ENCODE measurements around the gene USP35. TPM values are rescaled to one million over a fixed set of nuclear protein-coding genes. Genes with fewer than 3 reads are reported as not detected.

Gene USP35
- total RNA-seq, 1 experiment from 2014 or later, result 11.8 TPM

GRCh38 chr11:78192223-78192719, 3.6 kb downstream of the USP35 start:
- POLR2A ChIA-PET, result no interaction called here
- Histone ChIP-seq H3K4me1 (ENCODE audit: control insufficient read depth, insufficient read depth, low read length) (peaks cover 12% of the 10 kb centered on the region), H3K9me3 (ENCODE audit: control insufficient read depth, insufficient read depth, low read depth, low read length) (no peaks in the 10 kb centered on the region), H3K27me3 (ENCODE audit: control insufficient read depth, insufficient read depth, low read length) (no peaks in the 10 kb centered on the region), H3K27ac (ENCODE audit: low read length) (no peak overlapping the region), H3K36me3 (ENCODE audit: control insufficient read depth, insufficient read depth, low read length) (no peaks in the 10 kb centered on the region), H3K4me3 (ENCODE audit: low read depth in 2 of 2, low read length in 2 of 2) (no peak overlapping the region)
- intact Hi-C loops (cut with micrococcal nuclease; ENCODE audit: unreplicated experiment), result no loop called here
- ATAC-seq, result no peak
- no peak for TF ChIP-seq POLR2AphosphoS5 (IDR thresholded peaks at IDR 0.05; ENCODE audit: low read depth, low read length)
- no peak for TF ChIP-seq REST (IDR thresholded peaks at IDR 0.05; ENCODE audit: insufficient read depth in 1 of 2, low read depth in 2 of 2, low read length in 1 of 2)
- TF ChIP-seq SIN3A (IDR thresholded peaks at IDR 0.05; ENCODE audit: borderline replicate concordance, insufficient read depth, low read depth, low read length), result no peak
- no peak for TF ChIP-seq TCF7L2 (IDR thresholded peaks at IDR 0.05; ENCODE audit: low read depth, low read length)
- TF ChIP-seq, protein P1, sequence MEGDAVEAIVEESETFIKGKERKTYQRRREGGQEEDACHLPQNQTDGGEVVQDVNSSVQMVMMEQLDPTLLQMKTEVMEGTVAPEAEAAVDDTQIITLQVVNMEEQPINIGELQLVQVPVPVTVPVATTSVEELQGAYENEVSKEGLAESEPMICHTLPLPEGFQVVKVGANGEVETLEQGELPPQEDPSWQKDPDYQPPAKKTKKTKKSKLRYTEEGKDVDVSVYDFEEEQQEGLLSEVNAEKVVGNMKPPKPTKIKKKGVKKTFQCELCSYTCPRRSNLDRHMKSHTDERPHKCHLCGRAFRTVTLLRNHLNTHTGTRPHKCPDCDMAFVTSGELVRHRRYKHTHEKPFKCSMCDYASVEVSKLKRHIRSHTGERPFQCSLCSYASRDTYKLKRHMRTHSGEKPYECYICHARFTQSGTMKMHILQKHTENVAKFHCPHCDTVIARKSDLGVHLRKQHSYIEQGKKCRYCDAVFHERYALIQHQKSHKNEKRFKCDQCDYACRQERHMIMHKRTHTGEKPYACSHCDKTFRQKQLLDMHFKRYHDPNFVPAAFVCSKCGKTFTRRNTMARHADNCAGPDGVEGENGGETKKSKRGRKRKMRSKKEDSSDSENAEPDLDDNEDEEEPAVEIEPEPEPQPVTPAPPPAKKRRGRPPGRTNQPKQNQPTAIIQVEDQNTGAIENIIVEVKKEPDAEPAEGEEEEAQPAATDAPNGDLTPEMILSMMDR (IDR thresholded peaks at IDR 0.05), result no peak
- DNase-seq (ENCODE audit: low read depth, low spot score), result no peak
- CTCF ChIA-PET, result no interaction called here
- no TSS peak for BruUV-seq (replicated peaks)
- in situ Hi-C loops (cut with HindIII; ENCODE audit: low pct_unique_long_range_greater_than_20kb, low sequenced_read_pairs), result no loop called here

DNA sequence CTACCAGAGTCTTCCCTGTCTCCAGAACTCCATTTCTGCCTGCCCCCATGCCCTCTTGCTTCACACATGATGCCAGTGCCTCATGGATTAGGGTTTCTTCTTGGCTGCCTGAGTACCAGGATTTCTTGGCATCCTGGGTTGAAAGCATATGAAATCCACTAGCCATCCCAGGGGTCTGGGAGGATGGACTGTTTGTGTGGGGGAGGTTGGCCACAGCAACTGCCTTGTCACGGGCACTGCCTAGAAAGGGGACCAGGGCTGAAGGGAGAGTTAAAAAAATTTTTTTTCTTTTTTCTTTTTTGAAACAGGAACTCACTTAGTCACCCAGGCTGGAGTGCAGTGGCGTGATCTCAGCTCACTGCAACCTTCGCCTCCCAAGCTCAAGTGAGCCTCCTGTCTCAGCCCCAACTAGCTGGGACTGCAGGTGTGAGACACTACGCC, 4.2 kb downstream of the USP35 start:
- Histone ChIP-seq H3K27ac (ENCODE audit: low read length) (no peak overlapping the region), H3K4me3 (ENCODE audit: low read depth in 2 of 2, low read length in 2 of 2) (no peak overlapping the region), H3K9me3 (ENCODE audit: control insufficient read depth, insufficient read depth, low read depth, low read length) (no peaks in the 10 kb centered on the region), H3K36me3 (ENCODE audit: control insufficient read depth, insufficient read depth, low read length) (no peaks in the 10 kb centered on the region), H3K27me3 (ENCODE audit: control insufficient read depth, insufficient read depth, low read length) (no peaks in the 10 kb centered on the region), H3K4me1 (ENCODE audit: control insufficient read depth, insufficient read depth, low read length) (peaks cover 8% of the 10 kb centered on the region; the same call in 1 of the 2 replicates)
- no peak for DNase-seq (ENCODE audit: low read depth, low spot score)
- no peak for TF ChIP-seq TCF7L2 (IDR thresholded peaks at IDR 0.05; ENCODE audit: low read depth, low read length)
- TF ChIP-seq POLR2AphosphoS5 (IDR thresholded peaks at IDR 0.05; ENCODE audit: low read depth, low read length), result no peak
- no peak for TF ChIP-seq REST (IDR thresholded peaks at IDR 0.05; ENCODE audit: insufficient read depth in 1 of 2, low read depth in 2 of 2, low read length in 1 of 2)
- TF ChIP-seq SIN3A (IDR thresholded peaks at IDR 0.05; ENCODE audit: borderline replicate concordance, insufficient read depth, low read depth, low read length), result no peak
- TF ChIP-seq, protein P1 (IDR thresholded peaks at IDR 0.05), result no peak
- in situ Hi-C loops (cut with HindIII; ENCODE audit: low pct_unique_long_range_greater_than_20kb, low sequenced_read_pairs), result no loop called here
- no peak for ATAC-seq
- POLR2A ChIA-PET, result no interaction called here
- intact Hi-C loops (cut with micrococcal nuclease; ENCODE audit: unreplicated experiment), result no loop called here
- BruUV-seq (replicated peaks), result no TSS peak
- CTCF ChIA-PET, result no interaction called here

Measured in Panc1 (cell line).